Measurements from ENCODE around the gene PER2.

The PER2 gene

DNA sequence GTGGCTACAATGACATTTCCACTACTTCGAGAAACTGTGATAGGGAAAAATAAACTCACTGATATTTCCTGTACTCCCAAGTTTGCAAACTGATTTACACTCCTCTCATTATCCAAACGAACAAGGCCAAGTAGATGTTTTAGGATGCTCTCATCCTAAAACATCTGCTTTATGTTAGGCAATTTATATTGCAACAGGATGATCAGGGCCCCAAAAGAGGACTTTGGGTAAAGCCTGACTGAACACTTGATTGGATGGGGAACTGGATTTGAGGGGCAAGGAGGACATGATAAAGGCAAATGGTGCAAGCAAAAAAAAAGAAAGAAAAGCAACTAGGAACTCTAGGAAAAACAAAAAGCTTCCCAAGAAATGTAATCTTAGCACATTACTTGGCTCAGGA, 46.4 kb downstream of the PER2 start:
- DNase-seq (ENCODE audit: low read depth, low spot score) = no peak
- ChIA-PET POLR2A (no interaction called here), CTCF (interaction anchor here (21.6 kb wide), 1 partner anchor 19 kb away, joined by 223 read pairs; no protein-coding TSS in a partner anchor)

DNA sequence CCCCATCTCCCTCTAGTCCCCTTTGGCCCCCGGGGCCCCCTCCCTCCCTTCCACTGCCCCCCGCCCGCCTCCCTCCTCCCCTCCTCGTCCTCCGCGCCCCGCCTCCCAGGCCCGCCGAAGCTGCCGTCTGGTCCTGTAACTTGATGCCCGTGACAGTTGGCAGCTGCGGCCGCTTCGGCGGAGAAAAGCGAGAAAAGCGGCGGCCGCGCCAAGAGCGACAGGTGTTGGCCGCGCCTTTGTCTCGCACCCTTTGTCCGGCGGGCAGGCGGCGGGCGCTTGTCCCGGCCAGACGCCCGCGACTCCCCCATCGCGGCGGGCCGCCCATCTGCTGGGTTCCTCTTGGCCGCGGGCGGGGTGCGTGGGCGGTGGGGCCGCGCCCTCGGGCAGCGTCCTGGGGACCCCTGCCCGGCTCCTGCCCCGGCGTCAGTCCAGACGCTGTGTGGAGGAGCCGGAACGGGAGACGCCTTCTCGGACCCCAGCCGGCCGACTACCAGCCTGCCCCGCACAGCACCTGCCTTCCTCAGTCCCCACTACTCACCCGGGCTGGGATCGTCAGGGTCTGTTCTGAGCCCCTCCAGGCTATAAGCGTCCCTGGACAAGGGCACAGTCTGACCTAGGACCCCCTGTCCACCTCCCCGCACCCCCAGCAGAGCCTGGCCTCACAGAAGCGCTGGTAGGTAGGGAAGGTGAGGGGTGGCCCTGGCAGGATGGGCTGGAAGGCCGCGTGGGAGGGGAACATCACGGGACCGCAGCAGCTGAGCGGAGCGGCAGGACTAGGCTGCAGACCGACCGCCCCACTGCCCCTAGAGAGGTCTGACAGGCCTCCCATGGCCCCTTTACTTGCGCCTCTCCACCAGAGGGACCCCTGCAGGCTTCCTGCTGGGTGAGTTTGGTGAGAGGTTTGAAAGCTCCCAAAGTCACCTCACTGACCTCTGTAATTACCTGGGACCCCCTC, 47.4 kb downstream of the PER2 start:
- CTCF ChIA-PET = interaction anchor here (21.6 kb wide), 1 partner anchor 20 kb away, joined by 223 read pairs; no protein-coding TSS in a partner anchor
- TF ChIP-seq, protein P1, sequence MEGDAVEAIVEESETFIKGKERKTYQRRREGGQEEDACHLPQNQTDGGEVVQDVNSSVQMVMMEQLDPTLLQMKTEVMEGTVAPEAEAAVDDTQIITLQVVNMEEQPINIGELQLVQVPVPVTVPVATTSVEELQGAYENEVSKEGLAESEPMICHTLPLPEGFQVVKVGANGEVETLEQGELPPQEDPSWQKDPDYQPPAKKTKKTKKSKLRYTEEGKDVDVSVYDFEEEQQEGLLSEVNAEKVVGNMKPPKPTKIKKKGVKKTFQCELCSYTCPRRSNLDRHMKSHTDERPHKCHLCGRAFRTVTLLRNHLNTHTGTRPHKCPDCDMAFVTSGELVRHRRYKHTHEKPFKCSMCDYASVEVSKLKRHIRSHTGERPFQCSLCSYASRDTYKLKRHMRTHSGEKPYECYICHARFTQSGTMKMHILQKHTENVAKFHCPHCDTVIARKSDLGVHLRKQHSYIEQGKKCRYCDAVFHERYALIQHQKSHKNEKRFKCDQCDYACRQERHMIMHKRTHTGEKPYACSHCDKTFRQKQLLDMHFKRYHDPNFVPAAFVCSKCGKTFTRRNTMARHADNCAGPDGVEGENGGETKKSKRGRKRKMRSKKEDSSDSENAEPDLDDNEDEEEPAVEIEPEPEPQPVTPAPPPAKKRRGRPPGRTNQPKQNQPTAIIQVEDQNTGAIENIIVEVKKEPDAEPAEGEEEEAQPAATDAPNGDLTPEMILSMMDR (IDR thresholded peaks at IDR 0.05; ENCODE audit: insufficient read depth, low read length, missing control alignments) = no peak
- POLR2A ChIA-PET = no interaction called here
- H3K4me3 ChIP-seq (ENCODE audit: low read depth, low read length) = no peak overlapping the region
- no peak for DNase-seq (ENCODE audit: low read depth, low spot score)

More for the DNA sequence above, 46.4 kb downstream of the PER2 start:
- TF ChIP-seq, protein P1 (IDR thresholded peaks at IDR 0.05; ENCODE audit: insufficient read depth, low read length, missing control alignments) = no peak
- no peak overlapping the region for H3K4me3 ChIP-seq (ENCODE audit: low read depth, low read length)

DNA sequence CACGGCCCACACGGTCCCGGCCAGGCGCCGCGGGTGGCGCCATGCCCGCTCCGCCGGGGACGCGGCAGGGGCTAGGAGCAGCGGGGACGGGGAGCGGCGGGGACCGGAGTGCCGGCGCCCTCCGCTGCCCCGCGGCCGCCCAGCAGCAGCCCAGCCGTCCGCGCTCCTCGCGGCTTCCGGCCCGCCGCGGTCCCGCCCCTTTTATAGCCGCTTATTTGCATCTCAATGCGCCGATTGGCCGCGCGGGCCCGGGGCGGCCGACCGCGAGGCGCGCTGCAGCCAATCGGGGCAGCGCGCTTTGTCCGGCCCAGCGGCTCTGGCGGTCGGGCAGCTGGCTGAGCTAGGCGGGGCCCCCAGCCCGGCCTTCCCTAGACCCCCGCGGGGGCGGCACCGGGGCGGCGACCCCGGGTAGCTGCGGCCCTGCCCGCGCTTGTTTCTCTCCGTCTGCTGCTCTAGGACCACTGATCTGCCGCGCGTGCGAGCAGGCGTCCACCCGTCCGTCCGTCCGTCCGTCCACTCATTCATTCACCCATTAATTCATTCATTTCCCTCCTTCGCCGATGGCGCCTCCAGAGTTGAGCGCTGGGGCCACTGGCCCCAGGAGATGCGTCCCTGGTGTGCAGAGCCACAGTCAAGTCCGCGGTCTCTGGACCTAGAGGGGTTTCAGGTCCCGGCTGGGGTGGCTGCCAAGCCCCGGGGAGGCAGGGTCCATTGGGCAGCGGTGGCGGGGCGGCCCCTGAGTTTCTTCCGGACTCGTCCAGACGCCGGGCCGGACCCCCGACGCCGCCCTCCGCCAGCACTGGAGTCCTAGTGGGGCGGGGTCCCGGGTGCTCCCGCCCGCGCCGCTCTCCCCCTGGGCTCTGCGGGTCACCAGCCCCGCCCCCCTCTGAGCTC, 48.3 kb downstream of the PER2 start, which contains the start of gene HES6:
TSS of gene HES6 (minus strand) at position 176 of the 894 bp plus-strand sequence. CDS start at position 43, 133 bp downstream.
- POLR2A ChIA-PET = interaction anchor here (0.5 to 0.9 kb wide), 2 partner anchors 17 to 445 kb away, joined by 3 to 4 read pairs; no protein-coding TSS in a partner anchor
- CTCF ChIA-PET = interaction anchor here (21.6 kb wide), 1 partner anchor 21 kb away, joined by 223 read pairs; no protein-coding TSS in a partner anchor
- peak within 1 kb of the TSS; percentile 59 for H3K4me3 ChIP-seq (ENCODE audit: low read depth, low read length)
- TF ChIP-seq, protein P1 (IDR thresholded peaks at IDR 0.05; ENCODE audit: insufficient read depth, low read length, missing control alignments) = no peak
- DNase-seq (ENCODE audit: low read depth, low spot score) = no peak

DNA sequence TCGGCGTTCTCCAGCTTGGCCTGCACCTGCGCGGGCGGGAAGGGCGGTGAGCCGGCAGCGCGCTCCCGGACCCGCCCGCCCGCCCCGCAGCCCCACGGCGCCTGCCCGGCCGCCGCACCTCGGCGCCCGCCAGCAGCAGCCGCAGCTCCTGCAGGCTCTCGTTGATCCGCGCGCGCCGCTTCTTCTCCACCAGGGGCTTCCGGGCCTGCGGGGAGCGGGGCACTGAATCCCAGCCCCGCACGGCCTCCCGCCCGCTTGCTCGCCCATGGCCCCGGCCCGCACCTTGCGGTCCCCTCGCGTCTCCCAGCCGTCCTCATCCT, 48.9 kb downstream of the PER2 start:
- TF ChIP-seq, protein P1 (IDR thresholded peaks at IDR 0.05; ENCODE audit: insufficient read depth, low read length, missing control alignments) = no peak
- peak overlapping the region; percentile 59 for H3K4me3 ChIP-seq (ENCODE audit: low read depth, low read length)
- CTCF ChIA-PET = interaction anchor here (21.6 kb wide), 1 partner anchor 21 kb away, joined by 223 read pairs; no protein-coding TSS in a partner anchor
- POLR2A ChIA-PET = interaction anchor here (0.5 to 0.9 kb wide), 2 partner anchors 16 to 322 kb away, joined by 3 to 5 read pairs; no protein-coding TSS in a partner anchor
- DNase-seq (ENCODE audit: low read depth, low spot score) = no peak

DNA sequence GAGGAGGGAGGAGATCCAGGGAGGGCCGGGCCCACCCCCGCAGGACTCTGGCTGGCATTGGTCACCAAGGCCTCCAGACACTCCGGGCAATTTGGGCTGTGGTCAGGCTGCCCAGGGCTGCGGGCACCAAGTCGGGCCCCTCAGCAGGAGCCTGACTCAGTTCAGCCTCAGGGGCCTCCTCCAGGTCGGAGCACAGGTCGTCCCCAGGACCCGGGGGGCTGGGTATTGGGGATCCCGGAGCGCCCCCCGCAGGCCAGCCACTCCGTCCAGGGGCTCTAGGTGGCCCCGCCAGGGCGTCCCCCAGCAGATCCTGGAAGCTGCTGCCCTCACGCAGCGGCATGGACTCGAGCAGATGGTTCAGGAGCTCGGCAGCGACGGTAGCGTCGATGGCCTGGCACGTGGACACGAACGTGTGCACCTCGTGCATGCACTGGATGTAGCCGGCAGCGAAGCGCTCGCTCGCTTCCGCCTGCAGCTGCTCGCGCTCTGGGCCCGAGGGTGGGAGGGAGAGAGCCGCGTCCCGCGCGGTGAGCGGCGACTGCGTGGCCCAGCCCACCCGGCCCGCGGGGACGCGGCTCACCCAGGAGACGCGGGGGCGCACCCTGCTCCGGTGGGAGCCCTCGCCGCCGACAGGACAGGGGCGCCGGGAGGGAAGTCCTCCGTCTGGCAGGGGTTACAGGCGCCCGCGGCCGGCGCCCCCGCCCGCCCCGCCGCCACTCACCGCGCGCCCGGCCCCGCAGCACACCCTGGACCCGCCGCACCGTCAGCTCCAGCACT, 49.5 kb downstream of the PER2 start:
- CTCF ChIA-PET = interaction anchor here (21.6 kb wide), 1 partner anchor 22 kb away, joined by 223 read pairs; no protein-coding TSS in a partner anchor
- POLR2A ChIA-PET = interaction anchor here (0.5 kb wide), 1 partner anchor 322 kb away, joined by 5 read pairs; no protein-coding TSS in a partner anchor
- TF ChIP-seq, protein P1 (IDR thresholded peaks at IDR 0.05; ENCODE audit: insufficient read depth, low read length, missing control alignments) = no peak
- no peak for DNase-seq (ENCODE audit: low read depth, low spot score)
- H3K4me3 ChIP-seq (ENCODE audit: low read depth, low read length) = peak overlapping the region; percentile 59
